NK-92 treated with Interleukin-12 subunit alpha and Interleukin-12 subunit beta, amount 100 ng/mL, for 24 hours (cell line): ENCODE results near the gene FHL2.

Source experiments
- DNase-seq: peaks from one replicate; lab custom pipeline; 2025; lab: John Stamatoyannopoulos, UW

Gene FHL2

GRCh38 chr2:105422801-105423200 is 23.9 kb upstream of the FHL2 start:
- DNase-seq = no peak

- DNase-seq = no peak
These were observed 22.2 kb upstream of the FHL2 start for GRCh38 chr2:105421053-105421452.

- DNase-seq = no peak
These were observed 19.7 kb upstream of the FHL2 start for GRCh38 chr2:105418522-105418921.

- no peak for DNase-seq
These were observed 19.1 kb upstream of the FHL2 start for GRCh38 chr2:105417857-105418436.

- DNase-seq = no peak
These were observed 17.3 kb upstream of the FHL2 start for GRCh38 chr2:105416156-105416555.

- no peak for DNase-seq
These were observed 16.2 kb upstream of the FHL2 start for GRCh38 chr2:105415007-105415406.

GRCh38 chr2:105413206-105413605 is 14.4 kb upstream of the FHL2 start:
- no peak for DNase-seq

GRCh38 chr2:105412584-105412983 is 13.7 kb upstream of the FHL2 start:
- DNase-seq = no peak

- DNase-seq = no peak
These were observed 13.0 kb upstream of the FHL2 start for GRCh38 chr2:105411720-105412407.

- DNase-seq = no peak
These were observed 11.7 kb upstream of the FHL2 start for GRCh38 chr2:105410554-105410953.

- no peak for DNase-seq
These were observed 10.9 kb upstream of the FHL2 start for GRCh38 chr2:105409717-105410116.

- no peak for DNase-seq
These were observed 9.3 kb upstream of the FHL2 start for GRCh38 chr2:105407946-105408743.

GRCh38 chr2:105406221-105406620 is 7.4 kb upstream of the FHL2 start:
- DNase-seq = no peak

- no peak for DNase-seq
These were observed 6.4 kb upstream of the FHL2 start for GRCh38 chr2:105405291-105405690.

GRCh38 chr2:105404736-105405135 is 5.9 kb upstream of the FHL2 start:
- DNase-seq = no peak

- no peak for DNase-seq
These were observed 5.2 kb upstream of the FHL2 start for GRCh38 chr2:105403783-105404698.

GRCh38 chr2:105403241-105403782 is 4.5 kb upstream of the FHL2 start:
- no peak for DNase-seq

GRCh38 chr2:105402809-105403208 is 4.0 kb upstream of the FHL2 start:
- no peak for DNase-seq

- no peak for DNase-seq
These were observed 3.0 kb upstream of the FHL2 start for GRCh38 chr2:105401867-105402266.

GRCh38 chr2:105400138-105400540 is 1.3 kb upstream of the FHL2 start:
- no peak for DNase-seq

GRCh38 chr2:105399207-105399861 is 483 bp upstream of the FHL2 start:
- DNase-seq = no peak
